SK-N-MC (cell line): ENCODE measurements around the gene ZNF81.
"Not testable (repeated sequence)": the region's sequence is repeated elsewhere in the genome, so short reads cannot be mapped to it uniquely, and the experiment has no call there.

Source experiments
- DNase-seq: peaks from one replicate; pipeline ENCODE4 v3.0.0-alpha.2; 2011; ENCODE audit warnings: low read depth, low spot score
- H3K27ac ChIP-seq: fragments of 200-600 bp; sonication (generic); 2 replicates; pipeline ENCODE4 v1.5.1; 2016; ENCODE audit warnings: mixed run types
- H3K36me3 ChIP-seq: fragments of 200-600 bp; sonication (generic); 2 replicates; pipeline ENCODE4 v1.6.1; 2017; ENCODE audit warnings: antibody characterized with exemption, low read length, mixed read lengths; ENCODE audit not compliant: insufficient read depth
- H3K4me3 ChIP-seq: fragments of 200-600 bp; sonication (generic); 2 replicates; pipeline ENCODE4 v1.5.1; 2016
- H3K9ac ChIP-seq: fragments of 200-600 bp; sonication (generic); 2 replicates; pipeline ENCODE4 v1.8.0; 2017; ENCODE audit warnings: mixed run types, mixed read lengths; ENCODE audit not compliant: insufficient read length
- H3K9me3 ChIP-seq: fragments of 200-600 bp; sonication (generic); 2 replicates; pipeline ENCODE4 v1.6.1; 2017; ENCODE audit warnings: low read depth, mild to moderate bottlenecking, antibody characterized with exemption, low read length, moderate library complexity, mixed read lengths
- POLR2AphosphoS5 ChIP-seq: IDR thresholded peaks from 2 replicates; pipeline ENCODE4 v1.6.1; 2012; ENCODE audit warnings: mild to moderate bottlenecking, low read depth, low read length, borderline replicate concordance

ZNF81 gene

DNA sequence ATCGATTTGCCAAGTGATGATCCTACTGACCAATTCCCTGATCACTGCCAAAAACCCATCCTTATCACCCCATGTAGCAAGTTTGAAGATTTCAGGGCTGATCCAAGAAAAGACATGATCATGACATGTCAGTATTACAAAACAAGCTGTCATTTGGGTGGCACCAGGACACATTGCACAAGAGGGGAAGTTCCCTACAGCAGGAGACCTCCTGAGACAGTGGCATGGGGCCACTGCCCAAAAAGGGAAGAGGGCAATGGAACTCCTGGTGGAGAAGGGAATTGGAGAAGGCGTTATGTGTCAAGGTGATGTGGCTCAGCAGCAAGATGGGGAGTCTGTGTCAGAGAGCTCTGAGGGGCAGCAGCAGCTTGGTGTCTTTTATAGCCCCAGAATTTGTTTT is 123.7 kb downstream of the ZNF81 start:
- no peak for DNase-seq
- Histone ChIP-seq H3K9me3 (0 out of 2 replicates have a peak, but pooled peaks cover 3% of the 10 kb centered on the region), H3K36me3 (no peaks in the 10 kb centered on the region), H3K27ac (no peak overlapping the region), H3K9ac (no peak overlapping the region), H3K4me3 (no peak overlapping the region)
- TF ChIP-seq POLR2AphosphoS5, result no peak

DNA sequence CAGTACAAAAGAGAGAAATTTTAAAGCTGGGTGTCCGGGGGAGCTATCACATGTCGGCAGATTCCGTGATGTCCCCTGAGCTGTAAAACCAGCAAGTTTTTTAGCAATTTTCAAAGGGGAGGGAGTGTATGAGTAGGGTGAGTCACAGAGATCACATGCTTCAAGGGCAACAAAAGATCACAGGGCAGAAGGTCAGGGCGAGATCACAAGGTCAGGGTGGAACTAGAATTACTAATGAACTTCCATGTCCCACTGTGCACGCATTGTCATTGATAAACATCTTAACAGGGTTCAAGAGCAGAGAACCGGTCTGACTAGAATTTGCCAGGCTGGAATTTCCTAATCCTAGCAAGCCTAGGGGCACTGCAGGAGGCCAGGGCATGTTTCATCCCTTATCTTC is 125.1 kb downstream of the ZNF81 start:
- not testable (repeated sequence) for H3K36me3 ChIP-seq

DNA sequence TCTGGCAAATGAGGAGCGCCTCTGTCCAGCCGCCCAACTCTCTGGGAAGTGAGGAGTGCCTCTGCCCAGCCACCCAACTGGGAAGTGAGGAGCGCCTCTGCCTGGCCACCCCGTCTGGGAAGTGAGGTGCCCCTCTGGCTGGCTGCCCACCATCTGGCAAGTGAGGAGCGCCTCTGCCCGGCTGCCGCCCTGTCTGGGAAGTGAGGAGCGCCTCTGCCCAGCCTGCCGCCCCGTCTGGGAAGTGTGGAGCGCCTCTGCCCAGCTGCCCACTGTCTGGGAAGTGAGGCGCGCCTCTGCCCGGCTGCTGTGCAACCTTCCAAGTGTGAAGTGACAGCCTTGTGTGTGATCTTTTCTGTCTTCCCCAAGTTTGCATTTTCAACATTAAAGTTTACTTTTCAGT is 128.8 kb downstream of the ZNF81 start:
- H3K9me3 ChIP-seq, DNase-seq, H3K9ac ChIP-seq, H3K4me3 ChIP-seq, H3K36me3 ChIP-seq, H3K27ac ChIP-seq: not testable (repeated sequence)

More for the DNA sequence above, 125.1 kb downstream of the ZNF81 start:
- not testable (repeated sequence) for H3K9ac ChIP-seq, H3K4me3 ChIP-seq, DNase-seq, H3K9me3 ChIP-seq, H3K27ac ChIP-seq
